Adipocyte (in vitro differentiated cells): ENCODE results near the gene FRS2.

Source experiments
- DNase-seq: peaks from one replicate; pipeline ENCODE4 v3.0.0-alpha.2; 2015; ENCODE audit warnings: low read depth
- H3K27me3 ChIP-seq: replicated peaks from 2 replicates; pipeline ENCODE4 v1.7.0; 2013; ENCODE audit warnings: mild to moderate bottlenecking, low read length, moderate library complexity; ENCODE audit not compliant: control insufficient read depth, insufficient read depth
- H3K36me3 ChIP-seq: 2 replicates; pipeline ENCODE4 v1.7.0; 2013; ENCODE audit warnings: low read length, mild to moderate bottlenecking, moderate library complexity; ENCODE audit not compliant: control insufficient read depth, insufficient read depth, severe bottlenecking
- H3K4me1 ChIP-seq: 2 replicates; pipeline ENCODE4 v1.7.0; 2013; ENCODE audit warnings: mild to moderate bottlenecking, low read length, moderate library complexity; ENCODE audit not compliant: control insufficient read depth, insufficient read depth
- H3K4me3 ChIP-seq: 2 replicates; pipeline ENCODE4 v1.7.0; 2013; ENCODE audit warnings: mild to moderate bottlenecking, low read length, moderate library complexity
- H3K9ac ChIP-seq: 2 replicates; pipeline ENCODE4 v1.7.0; 2013; ENCODE audit warnings: mild to moderate bottlenecking, low read length, moderate library complexity
- H3K9me3 ChIP-seq: 2 replicates; pipeline ENCODE4 v1.7.0; 2013; ENCODE audit warnings: mild to moderate bottlenecking, low read length, moderate library complexity; ENCODE audit not compliant: control insufficient read depth

The FRS2 gene

DNA sequence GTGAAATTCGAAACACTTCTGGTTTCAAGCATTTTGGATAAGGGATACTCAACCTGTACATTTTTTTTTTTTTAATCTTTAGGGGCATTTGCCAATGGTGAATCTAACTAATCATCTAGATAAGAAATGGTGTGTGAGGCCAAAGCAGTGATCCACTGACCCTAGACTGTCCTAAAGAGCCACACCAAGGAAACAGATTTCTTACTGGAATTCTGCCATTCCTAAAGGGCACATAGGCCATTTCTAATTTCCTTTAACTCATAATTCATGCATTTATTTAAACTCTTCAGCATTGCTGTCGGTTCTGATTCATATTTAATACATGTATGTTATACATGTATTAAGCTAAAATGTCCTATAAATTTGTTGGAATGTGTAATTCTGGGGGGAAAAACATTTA is 47.2 kb downstream of the FRS2 start:
- Histone ChIP-seq H3K27me3 (no peaks in the 10 kb centered on the region), H3K9ac (no peak overlapping the region), H3K4me1 (peaks cover 4% of the 10 kb centered on the region), H3K9me3 (peaks cover under 1% of the 10 kb centered on the region), H3K36me3 (no peaks in the 10 kb centered on the region), H3K4me3 (no peak overlapping the region)
- no peak for DNase-seq

DNA sequence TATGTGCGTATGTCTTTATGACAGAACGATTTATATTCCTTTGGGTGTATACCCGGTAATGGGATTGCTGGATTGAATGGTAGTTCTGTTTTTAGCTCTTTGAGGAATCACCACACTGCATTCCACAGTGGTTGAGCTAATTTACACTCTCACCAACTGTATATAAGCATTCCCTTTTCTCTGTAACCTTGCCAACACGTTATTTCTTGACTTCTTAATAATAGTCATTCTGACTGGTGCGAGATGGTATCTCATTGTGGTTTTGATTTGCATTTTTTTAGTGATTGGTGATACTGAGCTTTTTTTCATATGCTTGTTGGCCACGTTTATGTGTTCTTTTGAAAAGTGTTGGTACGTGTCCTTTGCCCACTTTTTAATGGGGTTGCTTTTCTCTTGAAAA is 49.7 kb downstream of the FRS2 start:
- H3K4me3 ChIP-seq: no peak overlapping the region
- no peaks in the 10 kb centered on the region for H3K27me3 ChIP-seq
- no peak overlapping the region for H3K9ac ChIP-seq
- no peaks in the 10 kb centered on the region for H3K4me1 ChIP-seq
- no peak for DNase-seq
- no peaks in the 10 kb centered on the region for H3K36me3 ChIP-seq
- peaks cover 7% of the 10 kb centered on the region for H3K9me3 ChIP-seq

DNA sequence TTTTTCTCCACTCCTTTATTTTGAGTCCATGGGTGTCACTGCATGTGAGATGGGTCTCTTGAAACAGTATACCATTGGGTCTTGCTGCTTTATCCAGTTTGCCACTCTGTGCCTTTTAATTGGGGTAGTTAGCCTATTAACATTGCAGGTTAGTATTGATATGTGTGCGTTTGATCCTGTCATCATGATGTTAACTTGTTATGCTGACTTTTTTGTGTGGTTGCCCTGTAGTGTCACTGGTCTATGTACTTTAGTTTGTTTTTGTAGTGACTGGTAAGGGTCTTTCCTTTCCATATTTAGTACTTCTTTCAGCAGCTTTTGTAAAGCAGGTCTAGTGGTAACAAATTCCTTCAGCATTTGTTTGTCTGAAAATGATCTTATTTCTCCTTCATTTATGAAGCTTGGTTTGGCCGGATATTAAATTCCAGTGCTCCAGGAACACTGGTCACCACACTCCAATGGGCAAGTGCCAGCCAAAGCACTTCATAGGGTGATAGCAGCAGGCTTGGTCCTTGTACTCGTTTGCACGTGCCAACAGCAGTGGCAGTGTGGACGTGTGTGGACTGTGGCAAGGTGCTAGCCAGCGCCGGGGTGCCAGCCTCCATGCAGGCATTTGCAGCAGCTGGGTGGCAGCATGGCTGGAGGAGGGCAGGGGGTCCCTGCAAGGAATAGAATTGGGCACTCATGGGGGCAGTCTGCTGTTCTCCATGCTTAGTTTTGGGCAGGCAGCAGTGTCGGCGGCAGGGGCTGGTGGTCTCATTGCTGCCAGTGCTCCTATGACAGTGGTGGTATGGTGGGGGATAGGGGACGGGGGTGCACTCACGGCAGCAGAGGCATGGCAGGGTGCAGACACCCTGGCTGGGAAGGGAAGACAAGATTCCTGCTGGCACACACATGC is 53.5 kb downstream of the FRS2 start:
- no peak overlapping the region for H3K4me3 ChIP-seq

DNA sequence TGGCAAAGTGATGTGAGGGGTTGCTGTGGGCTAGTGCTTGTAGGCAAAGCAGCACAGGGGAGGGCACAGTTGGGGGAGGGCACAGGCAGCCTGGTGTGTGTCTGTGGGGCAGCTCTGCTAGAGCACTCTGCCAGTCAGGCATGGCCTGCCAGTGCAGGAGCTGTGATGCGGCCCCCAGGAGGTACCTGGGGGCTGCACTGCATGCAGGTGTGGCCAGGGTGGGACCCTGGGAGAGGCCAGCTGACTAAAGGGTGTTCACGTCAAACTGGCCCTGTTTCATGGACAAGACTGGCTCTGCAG is 54.1 kb downstream of the FRS2 start:
- DNase-seq: no peak
- Histone ChIP-seq H3K27me3 (no peaks in the 10 kb centered on the region), H3K9me3 (peaks cover 7% of the 10 kb centered on the region)

More for the DNA sequence above, 53.5 kb downstream of the FRS2 start:
- Histone ChIP-seq H3K9me3 (peaks cover 7% of the 10 kb centered on the region), H3K4me1 (peaks cover 24% of the 10 kb centered on the region), H3K36me3 (no peaks in the 10 kb centered on the region), H3K27me3 (no peaks in the 10 kb centered on the region), H3K9ac (no peak overlapping the region)
- DNase-seq: no peak

DNA sequence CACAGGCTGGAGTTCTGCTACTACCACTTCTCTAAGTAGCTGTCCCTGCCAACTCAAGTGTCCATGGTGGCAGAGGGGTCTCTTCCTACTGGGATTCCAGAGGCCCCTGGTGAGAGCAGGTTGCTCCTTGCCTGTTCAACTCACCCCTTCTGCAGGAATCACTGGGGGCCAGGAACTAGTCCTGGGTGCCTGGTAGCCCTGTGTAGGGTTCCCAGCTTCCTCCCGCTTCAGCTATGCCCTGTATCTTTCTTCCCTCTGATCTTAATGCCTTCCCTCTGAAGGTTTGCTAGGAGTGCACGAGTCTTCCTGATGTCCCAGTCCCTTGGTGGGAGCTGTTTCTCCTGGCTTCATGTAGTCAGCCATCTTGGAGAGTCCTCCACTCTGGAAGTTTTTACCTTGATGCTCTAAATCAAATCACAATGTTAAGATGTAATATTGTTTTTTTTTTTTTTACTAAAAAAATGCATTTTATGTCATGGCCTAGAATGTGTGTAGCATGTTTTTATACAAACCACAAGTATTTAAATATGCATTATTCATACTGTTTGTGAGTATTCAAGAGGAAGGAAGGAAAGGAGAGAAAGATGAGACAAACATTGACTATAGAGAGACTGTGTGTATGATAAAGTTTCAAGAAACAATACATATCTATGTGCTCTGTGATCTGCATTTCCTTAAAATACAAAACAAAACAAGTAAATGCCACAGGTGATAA is 54.7 kb downstream of the FRS2 start:
- no peak overlapping the region for H3K4me3 ChIP-seq
- H3K9me3 ChIP-seq: peaks cover 7% of the 10 kb centered on the region
- H3K27me3 ChIP-seq: no peaks in the 10 kb centered on the region
- peaks cover 28% of the 10 kb centered on the region for H3K4me1 ChIP-seq
- no peaks in the 10 kb centered on the region for H3K36me3 ChIP-seq
- DNase-seq: no peak
- no peak overlapping the region for H3K9ac ChIP-seq

More for the DNA sequence above, 54.1 kb downstream of the FRS2 start:
- Histone ChIP-seq H3K4me3 (no peak overlapping the region), H3K9ac (no peak overlapping the region), H3K36me3 (no peaks in the 10 kb centered on the region), H3K4me1 (peaks cover 28% of the 10 kb centered on the region)

DNA sequence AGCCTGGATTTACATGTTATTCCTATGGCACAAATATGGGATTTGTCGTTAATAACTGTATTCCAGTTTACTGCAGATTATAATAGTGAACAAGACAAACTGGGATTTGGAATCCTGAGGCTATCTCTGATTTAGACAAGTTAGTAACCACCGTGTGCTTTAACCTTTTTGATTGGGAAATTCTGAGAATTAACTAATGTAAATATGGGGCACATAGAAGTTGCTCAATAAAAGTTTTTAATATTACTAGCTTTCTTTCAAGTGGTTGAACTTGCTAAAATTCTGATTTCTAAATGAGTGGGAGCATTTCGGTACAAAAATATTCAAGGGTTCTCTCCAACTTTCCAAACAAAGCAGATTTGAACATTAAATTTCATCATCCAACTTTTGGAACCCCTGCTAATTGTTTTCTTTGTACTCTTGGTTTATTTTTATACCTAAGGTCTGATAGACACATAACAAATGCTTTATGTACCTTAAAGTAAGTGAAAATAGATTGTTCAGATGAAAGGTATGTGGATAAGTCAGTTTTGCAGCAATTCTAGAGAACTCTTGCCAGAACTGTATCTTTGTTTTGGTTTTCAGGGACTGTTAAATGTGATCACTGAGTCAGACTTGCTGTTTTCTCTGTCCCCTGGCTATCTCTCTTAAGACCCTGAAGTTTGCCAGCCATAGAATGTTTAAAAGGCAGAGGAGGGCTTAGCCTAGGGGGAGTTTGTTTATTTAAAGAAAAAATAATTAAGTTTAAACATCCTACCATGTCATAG is 57.5 kb downstream of the FRS2 start:
- Histone ChIP-seq H3K36me3 (peaks cover 10% of the 10 kb centered on the region), H3K27me3 (no peaks in the 10 kb centered on the region), H3K4me3 (peak overlapping the region; percentile 12), H3K9me3 (peaks cover 3% of the 10 kb centered on the region), H3K4me1 (peaks cover 38% of the 10 kb centered on the region), H3K9ac (peak overlapping the region; percentile 35)
- peak; percentile 77 for DNase-seq

DNA sequence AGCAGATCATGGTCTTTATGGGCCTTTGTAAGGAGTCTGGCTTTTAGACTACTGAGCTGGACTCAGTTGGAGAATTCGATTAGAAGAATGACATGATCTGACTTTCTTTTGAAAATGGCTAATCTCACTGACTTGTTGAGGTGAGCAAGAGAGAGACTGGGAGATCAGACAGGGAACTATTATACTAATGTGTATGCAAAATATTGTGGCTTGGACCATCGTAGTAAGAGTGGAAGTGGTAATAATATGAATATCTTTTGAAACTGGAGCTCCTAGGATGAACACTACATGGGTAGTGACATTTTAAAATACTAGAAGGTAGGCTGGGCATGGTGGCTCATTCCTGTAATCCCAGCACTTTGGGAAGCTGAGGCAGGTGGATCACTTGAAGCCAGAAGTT is 58.8 kb downstream of the FRS2 start:
- Histone ChIP-seq H3K9ac (peak overlapping the region; percentile 35), H3K36me3 (peaks cover 10% of the 10 kb centered on the region), H3K9me3 (no peaks in the 10 kb centered on the region), H3K4me3 (no peak overlapping the region), H3K4me1 (peaks cover 43% of the 10 kb centered on the region), H3K27me3 (no peaks in the 10 kb centered on the region)
- no peak for DNase-seq

DNA sequence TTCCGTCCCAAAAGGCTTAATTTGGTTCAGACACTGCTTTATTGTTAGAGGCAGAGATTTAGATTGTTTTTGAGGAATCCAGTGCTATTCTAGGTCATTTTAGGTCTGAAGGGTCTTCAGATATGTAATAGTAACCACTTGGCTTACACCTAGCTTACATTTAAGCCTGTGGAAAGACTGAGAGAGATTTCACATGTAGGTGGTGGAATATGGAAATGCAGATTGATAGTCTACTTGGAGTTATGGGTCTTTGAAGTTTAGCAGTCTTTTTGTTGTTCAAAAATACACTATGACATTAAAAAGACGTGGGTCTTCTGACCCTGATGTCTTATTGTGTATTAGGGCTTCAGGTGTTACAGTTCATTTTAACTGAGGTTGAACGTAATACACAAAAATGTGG is 63.7 kb downstream of the FRS2 start:
- Histone ChIP-seq H3K36me3 (peaks cover 10% of the 10 kb centered on the region), H3K9me3 (no peaks in the 10 kb centered on the region), H3K9ac (peak overlapping the region; percentile 68), H3K4me3 (peak overlapping the region; percentile 38), H3K4me1 (peaks cover 34% of the 10 kb centered on the region), H3K27me3 (no peaks in the 10 kb centered on the region)
- DNase-seq: no peak

DNA sequence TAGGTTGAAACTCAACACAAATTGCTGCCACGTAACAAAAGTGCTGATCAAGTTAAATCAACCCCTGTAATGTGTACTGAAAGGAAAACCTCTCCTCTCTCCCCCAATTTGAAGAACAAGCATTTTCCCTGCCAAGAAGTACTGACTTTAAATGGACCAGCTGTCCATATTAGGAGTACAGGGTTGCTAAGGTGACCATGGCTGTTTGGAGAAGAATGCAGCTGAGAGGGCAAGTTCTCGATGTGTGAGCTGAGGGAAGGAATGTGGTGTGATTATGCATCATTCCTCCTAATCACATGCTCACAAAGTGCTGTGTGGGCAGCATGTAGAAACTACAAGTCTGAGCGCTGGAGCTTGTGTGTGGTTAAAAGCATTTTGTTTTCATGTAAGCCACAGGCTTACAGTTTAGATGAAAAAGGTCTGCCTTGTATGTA is 64.2 kb downstream of the FRS2 start:
- peak; percentile 97 for DNase-seq

DNA sequence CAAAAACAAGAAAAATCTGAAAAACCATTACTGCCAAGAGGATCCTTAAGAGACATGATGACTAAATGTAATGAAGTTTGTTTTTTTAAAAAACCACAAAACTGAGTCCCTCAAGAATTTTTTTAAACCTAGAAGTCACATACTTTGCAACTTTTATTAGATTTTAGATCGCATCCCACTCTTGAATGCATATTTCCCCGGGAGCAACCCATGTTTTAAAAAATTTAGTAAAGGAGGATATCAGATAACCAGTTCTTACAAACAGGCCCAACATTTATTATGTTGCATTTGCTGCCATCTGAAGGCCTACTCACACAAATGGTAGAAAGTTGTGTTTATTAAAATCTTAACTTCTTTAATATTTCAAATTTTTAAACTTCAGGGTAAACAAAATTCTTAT is 70.8 kb downstream of the FRS2 start:
- Histone ChIP-seq H3K9ac (peak overlapping the region; percentile 52), H3K4me1 (peaks cover 11% of the 10 kb centered on the region), H3K9me3 (no peaks in the 10 kb centered on the region), H3K36me3 (peaks cover 8% of the 10 kb centered on the region), H3K27me3 (no peaks in the 10 kb centered on the region), H3K4me3 (no peak overlapping the region)
- peak; percentile 75 for DNase-seq

More for the DNA sequence above, 64.2 kb downstream of the FRS2 start:
- H3K9ac ChIP-seq: peak overlapping the region; percentile 68
- H3K9me3 ChIP-seq: no peaks in the 10 kb centered on the region
- H3K27me3 ChIP-seq: no peaks in the 10 kb centered on the region
- H3K4me1 ChIP-seq: peaks cover 32% of the 10 kb centered on the region
- peak overlapping the region; percentile 38 for H3K4me3 ChIP-seq
- H3K36me3 ChIP-seq: peaks cover 10% of the 10 kb centered on the region

DNA sequence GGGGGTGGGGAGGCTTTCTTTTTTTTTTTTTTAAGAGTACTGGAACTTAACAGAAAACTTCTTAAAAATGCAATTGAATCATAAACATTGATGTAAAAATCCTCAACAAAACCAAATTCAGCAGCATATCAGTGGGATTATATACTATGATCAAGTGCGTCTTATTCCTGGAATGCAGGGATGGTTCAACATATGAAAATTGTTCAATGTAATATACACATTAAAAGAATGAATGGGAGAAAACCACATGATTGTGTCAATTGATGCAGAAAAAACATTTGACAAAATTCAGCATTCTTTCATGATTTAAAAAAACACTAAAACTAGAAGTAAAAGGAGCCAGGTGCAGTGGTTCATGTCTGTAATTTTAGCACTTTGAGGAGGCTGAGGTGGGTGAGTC is 73.9 kb downstream of the FRS2 start:
- Histone ChIP-seq H3K36me3 (peaks cover 8% of the 10 kb centered on the region), H3K4me1 (peaks cover 11% of the 10 kb centered on the region), H3K27me3 (no peaks in the 10 kb centered on the region), H3K9me3 (no peaks in the 10 kb centered on the region), H3K4me3 (no peak overlapping the region), H3K9ac (no peak overlapping the region)
- DNase-seq: no peak
